ENCODE data around the gene SYCE1.

DNA sequence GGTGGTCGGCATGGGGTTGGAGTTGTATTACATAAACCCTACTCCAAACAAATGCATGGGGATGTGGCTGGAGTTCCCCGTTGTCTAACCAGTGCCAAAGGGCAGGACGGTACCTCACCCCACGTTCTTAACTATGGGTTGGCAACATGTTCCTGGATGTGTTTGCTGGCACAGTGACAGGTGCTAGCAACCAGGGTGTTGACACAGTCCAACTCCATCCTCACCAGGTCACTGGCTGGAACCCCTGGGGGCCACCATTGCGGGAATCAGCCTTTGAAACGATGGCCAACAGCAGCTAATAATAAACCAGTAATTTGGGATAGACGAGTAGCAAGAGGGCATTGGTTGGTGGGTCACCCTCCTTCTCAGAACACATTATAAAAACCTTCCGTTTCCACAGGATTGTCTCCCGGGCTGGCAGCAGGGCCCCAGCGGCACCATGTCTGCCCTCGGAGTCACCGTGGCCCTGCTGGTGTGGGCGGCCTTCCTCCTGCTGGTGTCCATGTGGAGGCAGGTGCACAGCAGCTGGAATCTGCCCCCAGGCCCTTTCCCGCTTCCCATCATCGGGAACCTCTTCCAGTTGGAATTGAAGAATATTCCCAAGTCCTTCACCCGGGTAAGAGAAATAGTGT is 38.3 kb downstream of the SYCE1 start, which contains the start of gene CYP2E1:
- TF ChIP-seq, protein P1, sequence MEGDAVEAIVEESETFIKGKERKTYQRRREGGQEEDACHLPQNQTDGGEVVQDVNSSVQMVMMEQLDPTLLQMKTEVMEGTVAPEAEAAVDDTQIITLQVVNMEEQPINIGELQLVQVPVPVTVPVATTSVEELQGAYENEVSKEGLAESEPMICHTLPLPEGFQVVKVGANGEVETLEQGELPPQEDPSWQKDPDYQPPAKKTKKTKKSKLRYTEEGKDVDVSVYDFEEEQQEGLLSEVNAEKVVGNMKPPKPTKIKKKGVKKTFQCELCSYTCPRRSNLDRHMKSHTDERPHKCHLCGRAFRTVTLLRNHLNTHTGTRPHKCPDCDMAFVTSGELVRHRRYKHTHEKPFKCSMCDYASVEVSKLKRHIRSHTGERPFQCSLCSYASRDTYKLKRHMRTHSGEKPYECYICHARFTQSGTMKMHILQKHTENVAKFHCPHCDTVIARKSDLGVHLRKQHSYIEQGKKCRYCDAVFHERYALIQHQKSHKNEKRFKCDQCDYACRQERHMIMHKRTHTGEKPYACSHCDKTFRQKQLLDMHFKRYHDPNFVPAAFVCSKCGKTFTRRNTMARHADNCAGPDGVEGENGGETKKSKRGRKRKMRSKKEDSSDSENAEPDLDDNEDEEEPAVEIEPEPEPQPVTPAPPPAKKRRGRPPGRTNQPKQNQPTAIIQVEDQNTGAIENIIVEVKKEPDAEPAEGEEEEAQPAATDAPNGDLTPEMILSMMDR (IDR thresholded peaks at IDR 0.05) = no peak
- no peak for TF ChIP-seq POLR2AphosphoS5 (IDR thresholded peaks at IDR 0.05; ENCODE audit: low read depth, low read length)
- TF ChIP-seq SIN3A (IDR thresholded peaks at IDR 0.05; ENCODE audit: borderline replicate concordance, insufficient read depth, low read depth, low read length) = no peak
- TF ChIP-seq, protein P2, sequence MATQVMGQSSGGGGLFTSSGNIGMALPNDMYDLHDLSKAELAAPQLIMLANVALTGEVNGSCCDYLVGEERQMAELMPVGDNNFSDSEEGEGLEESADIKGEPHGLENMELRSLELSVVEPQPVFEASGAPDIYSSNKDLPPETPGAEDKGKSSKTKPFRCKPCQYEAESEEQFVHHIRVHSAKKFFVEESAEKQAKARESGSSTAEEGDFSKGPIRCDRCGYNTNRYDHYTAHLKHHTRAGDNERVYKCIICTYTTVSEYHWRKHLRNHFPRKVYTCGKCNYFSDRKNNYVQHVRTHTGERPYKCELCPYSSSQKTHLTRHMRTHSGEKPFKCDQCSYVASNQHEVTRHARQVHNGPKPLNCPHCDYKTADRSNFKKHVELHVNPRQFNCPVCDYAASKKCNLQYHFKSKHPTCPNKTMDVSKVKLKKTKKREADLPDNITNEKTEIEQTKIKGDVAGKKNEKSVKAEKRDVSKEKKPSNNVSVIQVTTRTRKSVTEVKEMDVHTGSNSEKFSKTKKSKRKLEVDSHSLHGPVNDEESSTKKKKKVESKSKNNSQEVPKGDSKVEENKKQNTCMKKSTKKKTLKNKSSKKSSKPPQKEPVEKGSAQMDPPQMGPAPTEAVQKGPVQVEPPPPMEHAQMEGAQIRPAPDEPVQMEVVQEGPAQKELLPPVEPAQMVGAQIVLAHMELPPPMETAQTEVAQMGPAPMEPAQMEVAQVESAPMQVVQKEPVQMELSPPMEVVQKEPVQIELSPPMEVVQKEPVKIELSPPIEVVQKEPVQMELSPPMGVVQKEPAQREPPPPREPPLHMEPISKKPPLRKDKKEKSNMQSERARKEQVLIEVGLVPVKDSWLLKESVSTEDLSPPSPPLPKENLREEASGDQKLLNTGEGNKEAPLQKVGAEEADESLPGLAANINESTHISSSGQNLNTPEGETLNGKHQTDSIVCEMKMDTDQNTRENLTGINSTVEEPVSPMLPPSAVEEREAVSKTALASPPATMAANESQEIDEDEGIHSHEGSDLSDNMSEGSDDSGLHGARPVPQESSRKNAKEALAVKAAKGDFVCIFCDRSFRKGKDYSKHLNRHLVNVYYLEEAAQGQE (IDR thresholded peaks at IDR 0.05; ENCODE audit: insufficient read depth in 1 of 2, low read depth in 2 of 2, low read length in 1 of 2) = no peak
- TF ChIP-seq TCF7L2 (IDR thresholded peaks at IDR 0.05; ENCODE audit: low read depth, low read length) = no peak

All from Panc1 (cell line).